Measurements from ENCODE around the gene LTBR. TPM values are rescaled to one million over a fixed set of nuclear protein-coding genes. Genes with fewer than 3 reads are reported as not detected.
"Not testable (repeated sequence)": the region's sequence is repeated elsewhere in the genome, so short reads cannot be mapped to it uniquely, and the experiment has no call there.

The LTBR gene
- total RNA-seq, 5 donors from 2014 or later (not counting 1 experiment from before 2014, with no cell fraction given): 0.56 to 1.6 (median 1.2) TPM; not detected in 1

GRCh38 chr12:6336889-6337853 lies 46.8 kb upstream of the LTBR start:
- H3K4me1 ChIP-seq (ENCODE audit: control insufficient read depth in 1 of 2, extremely low read depth in 1 of 2, insufficient read depth in 2 of 2, low read length in 2 of 2): peaks cover 61 to 78% of the 10 kb centered on the region in 2 experiments
- H3K36me3 ChIP-seq (ENCODE audit: control insufficient read depth in 2 of 2, extremely low read depth in 1 of 2, insufficient read depth in 1 of 2, low read length in 1 of 2): peaks cover 0 to 38% of the 10 kb centered on the region in 2 donors
- Mint-ChIP-seq H3K36me3 (peaks cover 19% of the 10 kb centered on the region), H3K4me1 (peaks cover 5 to 31% (median 26%) of the 10 kb centered on the region in 3 donors), H3K9me3 (no peaks in the 10 kb centered on the region), H3K27ac (no peak overlapping the region), H3K27me3 (no peaks in the 10 kb centered on the region), H3K4me3 (no peak overlapping the region)
- DNase-seq (peak; percentile 44 to 85 (median 67)), ATAC-seq (replicated peaks in 1 of 4) (peak; percentile 56 to 63 (median 62))
- ChIA-PET CTCF (interaction anchor here (0.8 to 5.6 kb wide), 9 partner anchors 8 to 201 kb away, joined by 4 to 74 read pairs (median 6); partner anchors contain the start of gene GAPDH (in 1 of the 2)), POLR2A (interaction anchor here in 1 of 2 donors (1.6 kb wide), 1 partner anchor 133 kb away, joined by 4 read pairs; the partner anchor contains the start of gene VAMP1)
- peak overlapping the region; percentile 88 for H3K27ac ChIP-seq (ENCODE audit: low read length)
- H3K4me3 ChIP-seq (ENCODE audit: control insufficient read depth in 1 of 2, extremely low read depth in 1 of 2, low read length in 1 of 2): peak overlapping the region; percentile 94 to 99
- H3K9me3 ChIP-seq: no peaks in the 10 kb centered on the region
- WGBS (ENCODE audit: insufficient coverage): 8% methylated on average over 2 of the region's 15 CpGs
- no peaks in the 10 kb centered on the region for H3K27me3 ChIP-seq (replicated peaks in 1 of 2; ENCODE audit: control insufficient read depth in 2 of 2, extremely low read depth in 1 of 2, insufficient read depth in 2 of 2, low read length in 1 of 2)

- Histone ChIP-seq H3K36me3 (ENCODE audit: control insufficient read depth in 2 of 2, extremely low read depth in 1 of 2, insufficient read depth in 1 of 2, low read length in 1 of 2) (peaks cover 0 to 30% of the 10 kb centered on the region in 2 donors), H3K4me3 (ENCODE audit: control insufficient read depth in 1 of 2, extremely low read depth in 1 of 2, low read length in 1 of 2) (peak overlapping the region; percentile 94 to 99), H3K27me3 (replicated peaks in 1 of 2; ENCODE audit: control insufficient read depth in 2 of 2, extremely low read depth in 1 of 2, insufficient read depth in 2 of 2, low read length in 1 of 2) (no peaks in the 10 kb centered on the region), H3K4me1 (ENCODE audit: control insufficient read depth in 1 of 2, extremely low read depth in 1 of 2, insufficient read depth in 2 of 2, low read length in 2 of 2) (peaks cover 65 to 78% of the 10 kb centered on the region in 2 experiments), H3K9me3 (no peaks in the 10 kb centered on the region), H3K27ac (ENCODE audit: low read length) (peak overlapping the region; percentile 88)
- peaks cover 14 to 31% (median 27%) of the 10 kb centered on the region in 3 donors for H3K4me1 Mint-ChIP-seq
- no peak overlapping the region for H3K27ac Mint-ChIP-seq
- ATAC-seq (replicated peaks in 1 of 4) (no peak), DNase-seq (peak in 1 of 35 experiments; percentile 49)
- ChIA-PET CTCF (interaction anchor here in 1 of 2 donors (0.8 to 1.7 kb wide), 2 partner anchors 20 to 196 kb away, joined by 3 to 5 read pairs; partner anchors contain the start of gene GAPDH), POLR2A (no interaction called here)
- WGBS (ENCODE audit: insufficient coverage): 34% methylated on average over 9 of the region's 12 CpGs
- H3K27me3 Mint-ChIP-seq: no peaks in the 10 kb centered on the region
- H3K36me3 Mint-ChIP-seq: peaks cover 12% of the 10 kb centered on the region
- H3K9me3 Mint-ChIP-seq: no peaks in the 10 kb centered on the region
- H3K4me3 Mint-ChIP-seq: no peak overlapping the region
Measured at GRCh38 chr12:6337958-6338433, 46.0 kb upstream of the LTBR start.

GRCh38 chr12:6338536-6338935 lies 45.4 kb upstream of the LTBR start:
- H3K4me1 Mint-ChIP-seq: peaks cover 19 to 31% (median 27%) of the 10 kb centered on the region in 3 donors
- Histone ChIP-seq H3K4me1 (ENCODE audit: control insufficient read depth in 1 of 2, extremely low read depth in 1 of 2, insufficient read depth in 2 of 2, low read length in 2 of 2) (peaks cover 62 to 78% of the 10 kb centered on the region in 2 experiments), H3K27ac (ENCODE audit: low read length) (peak overlapping the region; percentile 88), H3K4me3 (ENCODE audit: control insufficient read depth in 1 of 2, extremely low read depth in 1 of 2, low read length in 1 of 2) (peak overlapping the region; percentile 94 to 99), H3K36me3 (ENCODE audit: control insufficient read depth in 2 of 2, extremely low read depth in 1 of 2, insufficient read depth in 1 of 2, low read length in 1 of 2) (peaks cover 0 to 25% of the 10 kb centered on the region in 2 donors)
- DNase-seq; H3K27me3 Mint-ChIP-seq; H3K27me3 ChIP-seq (replicated peaks in 1 of 2; ENCODE audit: control insufficient read depth in 2 of 2, extremely low read depth in 1 of 2, insufficient read depth in 2 of 2, low read length in 1 of 2); H3K27ac Mint-ChIP-seq; H3K4me3 Mint-ChIP-seq; H3K36me3 Mint-ChIP-seq; ATAC-seq (replicated peaks in 1 of 4); H3K9me3 ChIP-seq; H3K9me3 Mint-ChIP-seq: not testable (repeated sequence)
- ChIA-PET POLR2A (interaction anchor here in 1 of 2 donors (1.0 kb wide), 1 partner anchor 194 kb away, joined by 7 read pairs; no protein-coding TSS in a partner anchor), CTCF (interaction anchor here (0.7 to 1.8 kb wide), 6 partner anchors 12 to 200 kb away, joined by 3 to 8 read pairs (median 4); no protein-coding TSS in a partner anchor)
- WGBS (ENCODE audit: insufficient coverage): 56% methylated on average over 2 of the region's 8 CpGs

- Mint-ChIP-seq H3K27me3 (no peaks in the 10 kb centered on the region), H3K4me1 (peaks cover 22 to 30% (median 26%) of the 10 kb centered on the region in 3 donors), H3K9me3 (no peaks in the 10 kb centered on the region), H3K4me3 (no peak overlapping the region), H3K27ac (no peak overlapping the region), H3K36me3 (peaks cover 5% of the 10 kb centered on the region)
- CTCF ChIA-PET: interaction anchor here (0.7 to 1.8 kb wide), 9 partner anchors 13 to 199 kb away, joined by 3 to 8 read pairs (median 3); no protein-coding TSS in a partner anchor
- no peak for DNase-seq
- Histone ChIP-seq H3K36me3 (ENCODE audit: control insufficient read depth in 2 of 2, extremely low read depth in 1 of 2, insufficient read depth in 1 of 2, low read length in 1 of 2) (peaks cover 0 to 21% of the 10 kb centered on the region in 2 donors), H3K4me3 (ENCODE audit: control insufficient read depth in 1 of 2, extremely low read depth in 1 of 2, low read length in 1 of 2) (peak overlapping the region; percentile 94 to 99), H3K27me3 (replicated peaks in 1 of 2; ENCODE audit: control insufficient read depth in 2 of 2, extremely low read depth in 1 of 2, insufficient read depth in 2 of 2, low read length in 1 of 2) (no peaks in the 10 kb centered on the region), H3K27ac (ENCODE audit: low read length) (peak overlapping the region; percentile 88), H3K4me1 (ENCODE audit: control insufficient read depth in 1 of 2, extremely low read depth in 1 of 2, insufficient read depth in 2 of 2, low read length in 2 of 2) (peaks cover 58 to 77% of the 10 kb centered on the region in 2 experiments), H3K9me3 (no peaks in the 10 kb centered on the region)
- WGBS (ENCODE audit: insufficient coverage): 25% methylated on average over 2 of the region's 3 CpGs
- no peak for ATAC-seq (replicated peaks in 1 of 4)
- POLR2A ChIA-PET: interaction anchor here (0.6 to 1.0 kb wide), 2 partner anchors 194 to 451 kb away, joined by 5 to 7 read pairs; partner anchors contain the start of gene CD4 (in 1 of the 2)
Measured at GRCh38 chr12:6338955-6339354, 45.0 kb upstream of the LTBR start.

GRCh38 chr12:6340032-6340638 lies 43.8 kb upstream of the LTBR start:
- H3K36me3 ChIP-seq (ENCODE audit: control insufficient read depth in 2 of 2, extremely low read depth in 1 of 2, insufficient read depth in 1 of 2, low read length in 1 of 2): peaks cover 0 to 9% of the 10 kb centered on the region in 2 donors
- peak overlapping the region; percentile 88 for H3K27ac ChIP-seq (ENCODE audit: low read length)
- CTCF ChIA-PET: interaction anchor here (0.9 to 1.8 kb wide), 5 partner anchors 14 to 517 kb away, joined by 3 to 5 read pairs (median 4); no protein-coding TSS in a partner anchor
- Mint-ChIP-seq H3K27me3 (no peaks in the 10 kb centered on the region), H3K9me3 (no peaks in the 10 kb centered on the region), H3K27ac (no peak overlapping the region), H3K36me3 (peaks cover 2% of the 10 kb centered on the region), H3K4me1 (peaks cover 23 to 31% (median 24%) of the 10 kb centered on the region in 3 donors), H3K4me3 (no peak overlapping the region)
- POLR2A ChIA-PET: interaction anchor here in 1 of 2 donors (0.5 kb wide), 1 partner anchor 25 kb away, joined by 5 read pairs; no protein-coding TSS in a partner anchor
- no peaks in the 10 kb centered on the region for H3K9me3 ChIP-seq
- ATAC-seq (replicated peaks in 1 of 4) (no peak), DNase-seq (peak in 4 of 35 experiments; percentile 18 to 55 (median 26))
- no peaks in the 10 kb centered on the region for H3K27me3 ChIP-seq (replicated peaks in 1 of 2; ENCODE audit: control insufficient read depth in 2 of 2, extremely low read depth in 1 of 2, insufficient read depth in 2 of 2, low read length in 1 of 2)
- H3K4me3 ChIP-seq (ENCODE audit: control insufficient read depth in 1 of 2, extremely low read depth in 1 of 2, low read length in 1 of 2): peak overlapping the region; percentile 94 to 99
- WGBS (ENCODE audit: insufficient coverage): 0% methylated on average over 6 of the region's 9 CpGs
- H3K4me1 ChIP-seq (ENCODE audit: control insufficient read depth in 1 of 2, extremely low read depth in 1 of 2, insufficient read depth in 2 of 2, low read length in 2 of 2): peaks cover 47 to 69% of the 10 kb centered on the region in 2 experiments
